ENCODE measurements around the gene LRRC59.
"Not testable (repeated sequence)": the region's sequence is repeated elsewhere in the genome, so short reads cannot be mapped to it uniquely, and the experiment has no call there.

Gene LRRC59

DNA sequence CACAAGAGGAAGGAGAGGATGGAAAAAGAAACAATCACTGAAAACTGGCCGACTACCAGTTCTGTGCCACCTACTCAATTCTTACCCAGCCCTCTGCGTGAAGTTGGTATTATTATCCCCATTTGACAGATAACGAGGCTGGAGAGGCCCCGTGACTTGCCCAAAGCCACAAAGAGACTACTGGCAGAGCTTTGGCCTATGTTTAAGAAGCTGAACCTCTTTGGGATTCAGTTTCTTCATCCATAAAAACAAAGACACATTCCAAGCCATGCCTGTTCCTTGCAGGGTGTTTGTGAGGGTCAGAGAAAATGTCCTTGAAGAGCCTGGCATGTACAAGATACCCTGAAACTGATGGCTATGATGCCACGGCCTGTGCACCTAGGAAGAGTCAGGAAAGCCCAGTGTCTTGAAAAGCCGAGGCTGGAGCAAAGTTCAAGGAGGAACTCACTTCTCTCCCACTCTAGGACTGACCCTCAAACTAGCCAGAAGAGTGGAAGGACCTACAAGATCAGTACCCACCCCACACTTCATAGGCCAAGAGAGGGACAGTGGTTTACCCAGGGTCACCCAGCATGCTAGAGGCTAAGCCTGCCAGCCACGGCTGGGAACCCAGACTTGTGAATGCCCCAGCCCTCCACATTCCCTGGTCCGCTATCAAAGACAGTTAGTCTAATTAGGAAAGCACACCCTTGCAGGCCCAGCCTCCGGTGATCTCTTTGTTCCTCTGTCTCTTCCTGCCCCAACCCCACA lies 27.1 kb upstream of the LRRC59 start:
- no peak for DNase-seq

DNA sequence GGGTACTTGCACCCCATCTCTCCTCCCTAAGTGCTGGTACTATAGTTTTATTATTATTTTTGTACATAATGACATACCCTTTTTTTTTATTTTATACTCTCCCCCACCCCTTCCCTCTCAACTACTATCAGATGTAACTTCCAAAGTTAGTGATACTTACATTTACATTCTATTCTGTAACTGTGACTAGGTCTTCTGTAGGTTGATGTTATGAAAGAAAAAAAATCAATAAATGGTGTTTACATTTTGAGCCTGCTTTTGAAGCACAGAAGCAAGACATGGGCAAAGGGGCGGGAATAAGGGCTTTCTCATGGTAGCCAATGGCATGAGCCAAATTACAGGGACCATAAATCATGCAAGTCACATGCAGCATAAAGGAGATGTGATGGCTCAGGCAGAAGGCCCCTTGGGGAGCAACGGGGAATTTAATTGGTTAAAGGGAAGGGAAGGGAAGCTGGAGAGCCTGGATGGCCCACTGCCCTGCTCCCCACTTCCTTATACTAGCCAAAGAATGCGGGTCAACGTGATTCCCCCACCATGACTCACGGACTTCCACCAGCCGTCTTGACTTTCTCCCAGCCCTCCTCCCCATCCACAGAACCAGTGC lies 26.3 kb upstream of the LRRC59 start:
- no peak for DNase-seq

DNA sequence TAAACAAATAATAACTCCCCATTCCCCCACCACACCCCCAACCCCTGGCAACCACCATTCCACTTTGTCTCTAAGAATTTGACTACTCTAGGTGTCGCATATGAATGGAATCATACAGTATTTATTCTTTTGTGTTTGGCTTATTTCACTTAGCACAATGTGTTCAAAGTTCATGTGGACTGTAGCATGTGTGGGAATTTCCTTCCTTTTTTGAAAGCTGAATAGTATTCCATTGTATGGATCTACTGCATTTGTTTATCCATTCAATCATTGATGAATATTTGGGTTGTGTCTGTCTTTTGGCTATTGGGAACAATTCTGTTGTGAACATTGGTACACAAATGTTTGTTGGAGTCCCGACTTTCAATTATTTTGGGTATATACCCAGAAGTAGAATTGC lies 25.4 kb upstream of the LRRC59 start:
- no peak for DNase-seq

DNA sequence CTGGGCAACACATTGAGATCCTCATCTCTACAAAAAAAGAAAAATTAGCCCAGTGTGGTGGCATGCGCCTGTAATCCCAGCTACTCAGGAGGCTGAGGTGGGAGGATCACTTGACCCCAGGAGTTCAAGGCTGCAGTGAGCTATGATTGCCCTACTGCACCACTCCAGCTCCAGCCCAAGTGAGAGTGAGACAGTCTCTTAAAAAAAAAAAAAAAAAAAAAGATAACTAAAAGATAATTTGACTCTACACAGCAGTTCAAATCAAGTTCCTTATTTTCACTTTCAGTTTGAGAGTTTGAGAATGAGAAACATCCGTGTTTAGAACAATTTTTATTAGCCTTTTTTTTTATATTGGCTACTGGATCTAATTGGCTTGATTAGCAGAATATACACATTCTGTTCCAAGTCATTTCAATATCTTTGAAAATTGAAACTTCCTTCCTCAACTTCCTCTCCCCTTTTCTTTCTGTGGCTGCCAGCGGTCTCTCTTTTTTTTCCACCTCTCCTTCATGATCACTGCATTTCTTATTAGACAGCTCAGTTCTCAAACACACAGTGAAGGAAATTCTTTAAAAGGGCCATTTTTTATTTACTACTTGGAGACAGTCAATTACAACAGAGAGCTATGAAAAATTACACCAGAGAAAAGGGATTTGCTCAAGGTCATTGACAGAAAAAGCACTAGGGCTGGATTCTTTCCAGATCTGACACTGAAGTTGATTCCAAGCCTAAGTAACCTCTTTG lies 24.2 kb upstream of the LRRC59 start:
- no peak for DNase-seq

DNA sequence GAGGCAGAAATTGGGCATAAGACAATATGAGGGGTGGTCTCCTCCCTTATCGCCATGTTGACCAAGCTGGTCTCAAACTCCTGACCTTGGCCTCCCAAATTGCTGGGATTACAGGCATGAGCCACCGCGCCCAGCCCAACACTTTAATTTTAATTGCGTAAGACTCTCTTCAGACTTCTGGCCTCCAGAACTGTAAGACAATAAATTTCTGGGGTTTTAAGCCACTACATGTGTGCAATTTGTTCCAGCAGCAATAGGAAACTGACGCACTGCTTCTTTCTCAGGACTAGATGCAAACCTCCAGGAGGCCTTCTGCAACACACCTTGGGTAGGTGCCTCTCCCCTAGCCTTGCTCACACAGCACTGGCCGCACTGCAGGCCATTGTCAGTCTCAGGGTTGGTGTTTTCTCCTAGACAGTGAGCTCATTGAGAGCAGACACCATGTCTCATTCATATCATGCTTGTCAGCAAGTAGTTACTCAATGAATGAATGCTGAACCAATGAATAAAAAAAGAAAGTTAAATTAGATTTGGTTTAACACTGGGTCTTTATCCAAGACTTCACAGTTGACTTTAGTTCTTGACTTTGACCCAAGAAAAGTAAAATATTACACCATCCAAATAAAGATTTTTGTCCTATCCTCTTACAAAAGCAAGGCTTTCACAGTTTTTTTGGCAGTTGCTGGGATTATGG lies 23.2 kb upstream of the LRRC59 start:
- DNase-seq, result no peak

DNA sequence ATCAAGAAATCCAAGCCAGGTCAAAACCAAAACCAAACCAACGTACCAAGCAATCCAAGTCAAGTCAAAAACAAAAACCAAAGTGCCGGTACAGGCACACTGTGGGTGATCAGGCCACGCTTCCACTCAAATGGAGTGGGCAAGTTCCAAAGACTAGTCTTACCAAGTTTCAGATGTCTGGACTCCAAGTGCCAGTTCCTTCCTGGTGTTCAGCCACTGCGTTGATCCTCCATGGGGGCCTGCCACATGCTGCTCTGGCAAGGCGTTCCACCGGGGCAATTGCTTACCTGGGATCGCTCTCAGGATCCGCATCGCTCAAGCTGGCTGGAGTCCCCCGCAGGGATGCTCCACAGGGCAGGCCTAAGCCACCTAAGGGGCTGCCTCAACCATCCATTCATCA lies 22.3 kb upstream of the LRRC59 start:
- not testable (repeated sequence) for DNase-seq

DNA sequence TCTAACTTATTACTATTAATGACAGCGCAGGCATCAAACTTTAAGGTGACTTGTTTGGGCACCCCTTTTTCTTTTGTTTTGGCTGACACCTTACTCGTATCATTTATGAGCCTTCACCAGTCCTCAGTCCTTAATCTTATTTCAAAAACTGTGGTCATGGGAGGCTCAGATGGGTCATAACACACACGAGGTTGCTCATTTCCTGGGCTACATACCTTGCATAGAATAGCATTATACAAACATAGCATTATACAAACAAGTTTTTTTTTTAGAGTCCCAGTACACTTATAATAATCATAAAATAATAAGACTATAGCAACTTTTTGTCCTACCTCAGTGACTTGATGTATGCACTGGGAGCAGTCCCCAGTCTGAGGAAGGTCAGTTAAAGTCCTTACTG lies 17.5 kb upstream of the LRRC59 start:
- DNase-seq, result no peak

DNA sequence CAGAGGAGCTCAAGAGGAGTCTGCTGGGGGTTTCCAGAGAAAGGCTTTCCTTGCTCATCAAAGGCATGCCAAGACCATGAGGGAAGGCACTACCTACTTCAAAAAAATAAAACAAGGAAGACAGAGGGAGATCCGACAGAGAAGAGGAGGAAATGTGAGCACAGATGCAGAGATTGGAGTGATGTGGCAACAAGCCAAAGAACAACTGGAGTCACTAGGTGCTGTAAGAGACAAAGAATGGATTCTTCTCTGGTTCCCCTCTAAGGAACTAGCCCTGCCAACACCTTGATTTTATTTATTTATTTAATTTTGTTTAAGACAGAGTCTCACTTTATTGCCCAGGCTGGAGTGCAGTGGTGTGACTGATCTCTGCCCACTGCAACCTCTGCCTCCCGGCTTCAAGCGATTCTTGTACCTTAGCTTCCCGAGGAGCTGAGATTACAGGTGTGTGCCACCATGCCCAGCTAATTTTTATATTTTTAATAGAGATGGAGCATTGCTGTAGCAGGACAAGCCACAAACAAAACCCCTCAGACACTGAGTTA lies 14.9 kb upstream of the LRRC59 start:
- no peak for DNase-seq

DNA sequence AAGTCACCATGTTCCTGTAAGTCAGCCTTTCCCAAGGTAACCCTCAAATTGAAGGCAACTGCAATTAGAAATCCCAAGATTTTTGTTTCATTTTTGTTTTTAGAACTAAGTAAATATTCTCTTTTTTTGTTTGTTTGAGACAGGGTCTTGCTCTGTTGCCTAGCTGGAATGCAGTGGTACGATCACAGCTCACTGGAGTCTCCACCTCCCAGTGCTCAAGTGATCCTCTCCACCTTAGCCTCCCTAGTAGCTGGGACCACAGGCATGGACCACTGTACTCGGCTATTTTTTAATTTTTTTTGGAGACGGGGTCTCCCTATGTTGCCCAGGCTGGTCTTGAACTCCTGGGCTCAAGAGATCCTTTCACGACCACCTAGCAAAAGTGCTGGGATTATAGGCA lies 10.6 kb upstream of the LRRC59 start:
- DNase-seq, result no peak

DNA sequence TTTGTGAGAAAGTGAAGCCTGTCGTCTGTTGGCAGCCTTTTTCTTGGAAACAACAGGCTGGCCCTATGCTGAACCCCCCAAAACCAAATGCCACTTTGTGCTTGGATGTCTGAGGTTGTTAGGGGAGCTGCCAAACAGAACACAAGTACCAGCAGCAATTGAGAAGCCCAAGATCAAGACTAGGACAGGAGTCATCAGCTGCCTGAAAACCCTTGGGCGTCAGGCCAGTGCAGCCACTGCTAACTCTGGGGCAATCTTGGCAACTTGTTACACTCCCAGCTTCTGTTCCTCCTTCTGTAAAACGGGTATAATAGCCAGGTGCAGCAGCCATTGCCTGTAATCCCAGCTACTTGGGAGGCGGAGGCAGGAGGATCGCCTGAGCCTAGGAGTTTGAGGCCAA lies 9.3 kb upstream of the LRRC59 start:
- no peak for DNase-seq

DNA sequence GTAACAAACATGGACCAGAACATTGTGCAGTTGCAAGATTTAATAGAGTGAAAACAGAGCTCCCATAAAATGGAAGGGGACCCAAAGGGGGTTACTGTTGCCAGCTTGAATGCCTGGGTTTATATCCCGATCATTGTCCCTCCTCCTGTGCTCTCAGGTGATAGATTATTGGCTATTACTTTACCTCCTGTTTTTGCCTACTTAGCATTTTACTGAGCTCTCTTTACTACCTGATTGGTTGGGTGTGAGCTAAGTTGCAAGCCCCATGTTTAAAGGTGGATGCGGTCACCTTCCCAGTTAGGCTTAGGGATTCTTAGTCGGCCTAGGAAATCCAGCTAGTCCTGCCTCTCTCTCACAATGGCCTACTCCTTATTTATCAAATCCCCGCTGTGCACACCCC lies 8.0 kb upstream of the LRRC59 start:
- not testable (repeated sequence) for DNase-seq

DNA sequence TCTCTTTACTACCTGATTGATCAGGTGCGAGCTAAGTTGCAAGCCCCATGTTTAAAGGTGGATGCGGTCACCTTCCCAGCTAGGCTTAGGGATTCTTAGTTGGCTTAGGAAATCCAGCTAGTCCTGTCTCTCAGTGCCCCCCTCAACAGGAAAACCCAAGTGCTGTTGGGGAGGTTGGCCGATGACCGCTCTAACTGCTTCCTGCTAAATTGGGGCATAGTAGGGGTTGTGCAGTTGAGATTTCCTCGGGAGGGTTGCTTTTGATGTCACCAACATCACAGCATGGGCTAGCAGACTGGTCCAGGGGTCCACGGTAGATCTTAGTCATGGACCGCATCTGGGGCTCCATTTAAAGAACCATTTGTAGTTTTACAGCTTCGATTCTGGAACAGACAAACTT lies 2.3 kb upstream of the LRRC59 start:
- not testable (repeated sequence) for DNase-seq

DNA sequence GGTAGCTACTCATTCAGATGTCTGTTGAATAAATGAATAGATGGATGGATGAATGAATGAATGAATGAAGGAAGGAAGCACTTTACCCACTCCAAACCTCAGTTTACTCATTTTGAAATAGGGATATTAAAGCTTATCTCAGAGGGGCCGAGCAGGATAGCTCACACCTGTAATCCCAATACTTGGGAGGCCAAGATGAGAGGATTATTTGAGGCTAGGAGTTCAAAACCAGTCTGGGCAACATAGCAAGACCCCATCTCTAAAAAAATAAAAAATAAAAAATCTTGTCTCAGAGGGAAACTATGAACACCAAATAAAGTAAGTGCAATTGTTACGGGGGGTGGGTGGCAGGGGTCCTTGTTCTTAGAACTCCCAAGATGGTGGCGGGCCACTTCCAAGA lies 1.3 kb upstream of the LRRC59 start:
- not testable (repeated sequence) for DNase-seq

DNA sequence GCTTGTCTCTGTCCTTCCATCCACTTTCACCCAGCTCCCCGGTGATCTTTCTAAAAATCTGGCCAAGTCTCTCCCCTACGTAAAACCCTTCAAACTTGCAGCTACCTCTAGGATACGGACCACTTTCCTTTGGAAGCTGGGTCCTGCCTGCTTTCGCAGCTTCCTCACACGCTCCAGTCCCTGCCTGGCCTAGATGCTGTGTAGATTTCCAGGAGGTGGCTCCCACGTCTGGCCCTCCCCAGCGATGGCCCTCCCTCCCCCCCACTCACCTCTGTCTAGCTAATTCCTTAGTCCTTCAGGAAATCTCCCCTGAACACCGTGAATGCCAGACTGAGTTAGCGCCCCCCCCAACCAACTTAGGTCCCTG lies 579 bp upstream of the LRRC59 start:
- DNase-seq, result no peak

DNA sequence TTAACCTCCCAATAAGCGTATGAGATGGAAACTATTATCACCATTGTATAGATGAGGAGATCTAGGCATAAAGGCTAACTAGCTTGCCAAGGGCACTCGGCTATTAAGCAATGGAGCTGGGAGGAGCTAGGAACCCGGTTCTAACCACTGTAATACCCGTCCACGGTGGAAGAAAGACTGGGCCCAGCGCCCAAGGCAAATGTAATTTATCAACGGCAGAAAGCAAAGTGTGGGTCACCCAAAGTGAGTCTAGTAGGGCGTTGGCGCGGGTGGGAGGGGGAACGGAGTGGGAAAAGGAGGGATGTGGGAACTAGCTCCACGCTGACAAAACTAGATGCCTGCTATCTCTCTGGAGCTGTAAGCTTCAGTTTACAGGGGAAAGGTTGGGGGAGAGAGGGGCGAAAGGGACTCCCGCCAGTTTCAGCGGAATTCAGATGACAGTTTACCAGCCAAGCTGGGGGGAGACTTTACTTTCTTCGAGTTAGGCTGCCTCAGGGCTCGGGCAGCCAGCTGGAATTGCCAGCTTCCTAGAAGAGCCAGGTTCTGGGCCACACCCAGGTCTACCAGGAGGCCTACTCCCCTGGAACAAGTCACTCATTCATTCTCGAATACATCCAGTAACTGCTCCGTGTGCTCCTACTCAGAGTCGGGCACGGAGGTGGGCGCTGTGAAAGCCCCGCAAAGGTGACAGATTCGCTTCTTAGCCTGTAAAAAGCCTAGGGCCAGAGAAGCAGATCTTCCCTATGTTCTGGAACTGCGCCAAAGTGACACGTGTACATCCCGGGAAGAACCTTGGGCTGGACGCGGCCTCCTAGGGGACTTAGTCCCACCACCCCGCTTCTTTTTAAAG lies 837 bp downstream of the LRRC59 start:
- DNase-seq, result no peak

DNA sequence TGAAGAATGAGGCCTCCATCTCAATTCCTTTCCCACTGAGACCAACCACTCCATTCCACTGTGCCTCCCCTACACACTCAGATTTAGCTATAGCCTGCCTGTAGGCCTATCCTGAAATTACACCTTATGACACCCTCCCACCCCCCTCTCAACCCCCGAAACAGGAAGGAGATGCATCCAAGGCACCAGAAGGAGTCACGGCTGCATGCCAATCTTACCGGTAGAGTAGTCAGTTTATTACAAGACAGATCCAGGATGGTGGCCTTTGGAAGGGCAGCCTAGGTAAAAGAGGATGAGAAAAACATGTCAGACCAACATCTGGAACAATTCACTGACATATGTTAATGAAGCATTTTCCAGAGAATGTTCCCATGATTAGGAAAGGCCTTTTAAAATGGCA lies 2.6 kb downstream of the LRRC59 start:
- DNase-seq, result no peak

DNA sequence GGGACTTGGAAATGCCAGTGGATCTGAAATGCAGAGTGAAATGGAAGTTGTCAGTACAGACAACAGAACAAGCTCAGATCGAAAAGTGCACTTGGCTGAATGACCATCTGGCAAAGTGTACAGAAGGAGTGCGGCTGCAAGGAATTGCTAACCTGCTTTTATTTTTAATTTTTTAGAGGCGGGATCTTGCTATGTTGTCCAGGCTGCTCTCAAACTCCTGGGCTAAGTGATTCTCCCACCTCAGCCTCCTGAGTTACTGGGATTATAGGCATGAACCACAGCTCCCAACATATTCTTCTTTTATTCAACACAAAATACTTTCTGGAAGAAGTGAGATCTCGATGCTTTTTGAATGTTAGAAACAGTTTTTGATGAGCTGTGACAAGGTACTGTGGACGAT lies 3.6 kb downstream of the LRRC59 start:
- no peak for DNase-seq

DNA sequence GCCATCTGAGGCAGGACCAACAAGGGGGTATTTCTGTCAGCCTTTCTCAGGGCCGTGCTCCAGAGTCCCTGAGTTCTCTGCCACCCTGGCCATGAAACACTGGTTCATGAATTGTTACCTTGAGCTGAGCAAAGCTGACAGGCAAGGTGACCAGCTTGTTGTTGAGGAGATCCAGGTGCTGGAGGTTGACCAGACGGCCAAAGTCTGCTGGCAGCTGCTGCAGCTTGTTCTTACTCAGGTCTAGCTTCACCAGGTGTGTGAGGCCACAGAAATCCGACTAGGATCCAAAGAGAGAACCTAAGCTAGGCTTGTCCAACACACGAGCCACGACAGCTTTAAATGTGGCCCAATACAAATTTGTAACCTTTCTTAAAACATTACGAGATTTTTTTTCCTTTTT lies 4.7 kb downstream of the LRRC59 start:
- DNase-seq, result no peak

DNA sequence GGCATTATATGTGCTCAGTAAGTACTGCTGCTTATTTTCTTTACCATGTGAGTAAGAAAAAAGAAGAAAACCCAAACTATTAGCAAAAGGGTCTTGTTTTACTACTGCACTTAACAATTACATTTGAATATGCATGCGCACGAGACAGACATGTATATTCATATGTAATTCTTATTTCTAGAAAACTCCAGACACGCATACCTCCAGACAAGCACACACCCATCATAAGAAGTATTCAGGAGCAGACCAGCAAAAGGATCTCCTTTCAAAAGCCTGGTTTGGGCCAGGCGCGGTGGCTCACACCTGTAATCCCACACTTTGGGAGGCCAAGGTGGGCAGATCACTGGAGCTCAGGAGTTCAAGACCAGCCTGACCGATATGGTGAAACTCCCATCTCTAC lies 7.8 kb downstream of the LRRC59 start:
- no peak for DNase-seq

DNA sequence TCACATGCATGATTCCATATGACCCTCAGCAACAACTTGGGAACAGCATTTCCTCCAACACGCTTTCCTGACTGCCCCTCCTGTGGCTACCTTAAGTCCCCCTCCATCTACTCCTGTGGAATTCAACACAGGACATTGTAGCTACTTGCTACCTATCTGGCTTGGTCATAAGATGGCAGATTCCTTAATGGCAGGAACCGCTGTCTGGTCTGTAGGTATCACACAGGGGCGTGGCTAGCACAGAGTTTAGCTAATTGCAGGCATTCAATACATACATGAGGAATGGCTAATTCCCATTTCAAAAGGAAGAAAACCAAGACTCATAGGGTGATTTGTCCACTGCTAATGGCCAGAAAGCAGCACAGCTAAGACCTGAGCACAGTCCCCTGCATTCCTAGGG lies 8.6 kb downstream of the LRRC59 start:
- DNase-seq, result no peak

DNA sequence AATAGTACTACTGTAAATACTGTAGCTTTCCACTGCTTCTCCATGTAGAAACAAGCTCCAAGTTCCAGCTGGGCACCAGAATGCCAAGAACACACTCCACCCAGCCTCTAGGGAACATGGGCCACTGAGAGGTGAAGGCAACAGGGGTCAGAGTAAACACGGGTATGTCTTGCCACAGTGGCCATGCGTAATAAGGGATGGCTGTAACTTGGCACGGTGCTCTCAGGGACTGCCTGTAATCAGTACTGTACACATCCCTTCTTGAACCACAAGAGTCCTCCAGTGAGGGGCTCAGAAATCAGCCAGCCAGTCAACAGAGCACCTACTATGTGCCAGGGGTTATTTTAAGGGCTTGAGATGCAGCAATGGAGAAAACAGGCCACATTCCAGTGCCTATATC lies 10.8 kb downstream of the LRRC59 start:
- DNase-seq, result no peak

DNA sequence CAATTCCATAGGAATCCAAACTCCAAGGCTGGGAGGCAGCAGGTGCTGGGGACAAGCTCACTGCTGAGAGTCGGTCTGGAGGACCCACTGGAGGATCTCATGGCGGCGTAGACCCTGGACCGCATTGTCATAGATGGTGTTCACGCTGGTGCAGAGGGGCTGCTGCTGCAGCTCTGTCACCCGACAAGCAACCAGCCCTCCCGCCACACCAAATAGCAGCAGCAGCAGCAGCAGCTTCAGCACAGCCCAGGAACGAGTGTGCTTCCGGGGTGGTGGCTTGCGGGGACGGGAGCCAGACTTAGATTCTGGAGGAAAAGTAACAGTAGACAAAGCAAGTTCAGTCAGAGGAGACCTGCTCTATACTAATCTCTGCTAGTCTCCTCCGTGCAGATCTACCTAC lies 14.4 kb downstream of the LRRC59 start:
- no peak for DNase-seq

DNA sequence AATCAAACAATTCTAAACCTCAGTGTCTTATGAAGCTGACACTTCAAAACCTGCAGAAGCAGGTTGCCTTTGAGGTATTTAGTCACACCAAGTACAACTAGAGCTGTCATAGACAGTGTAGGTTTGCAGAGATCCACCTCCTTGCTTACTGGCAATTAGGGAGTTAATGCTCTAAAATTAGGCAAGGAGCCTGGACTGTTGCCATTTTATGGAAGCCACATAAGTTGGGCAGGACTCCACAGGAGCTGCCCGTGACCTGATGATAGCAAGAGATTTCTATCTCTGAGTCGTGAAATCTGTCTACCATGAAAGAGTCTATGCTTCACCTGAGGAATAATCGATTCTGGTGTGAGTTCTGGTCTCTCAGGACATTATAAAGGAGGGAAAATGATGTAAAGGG lies 15.4 kb downstream of the LRRC59 start:
- DNase-seq, result no peak
